HepG2 (cell line): ENCODE data around the gene ZNF91. TPM values are rescaled to one million over a fixed set of nuclear protein-coding genes. Genes with fewer than 3 reads are reported as not detected.

Experiments used
- AGO2 ChIP-seq: fragments of 200-400 bp; formaldehyde crosslinking; optimal IDR thresholded peaks from 2 replicates; pipeline ENCODE3; 2017; ENCODE audit warnings: mild to moderate bottlenecking, low read depth, low read length, moderate library complexity
- HNRNPL ChIP-seq: fragments of 200-400 bp; formaldehyde crosslinking; IDR thresholded peaks from 2 replicates; pipeline ENCODE4 v1.6.1; 2017; ENCODE audit warnings: mild to moderate bottlenecking, low read depth, low read length
- KAT7 ChIP-seq: IDR thresholded peaks from 2 replicates; pipeline ENCODE4 v1.6.1; 2018; ENCODE audit warnings: borderline replicate concordance, missing compliant biosample characterization
- KDM4B ChIP-seq: sonication (generic); formaldehyde crosslinking; IDR thresholded peaks from 2 replicates; pipeline ENCODE4 v1.4.0; 2020; ENCODE audit warnings: missing genetic modification reagents
- KDM5B ChIP-seq: sonication (generic); formaldehyde crosslinking; IDR thresholded peaks from 2 replicates; pipeline ENCODE4 v1.4.0; 2020; ENCODE audit warnings: missing genetic modification reagents, mild to moderate bottlenecking, borderline replicate concordance
- NFIC ChIP-seq: IDR thresholded peaks from 2 replicates; pipeline ENCODE4 v1.6.1; 2012; ENCODE audit warnings: mild to moderate bottlenecking, low read length, inconsistent platforms
- POLR2A ChIP-seq, 2 experiments: IDR thresholded peaks; 2 replicates each; pipeline ENCODE4 v1.6.1; 2011; ENCODE audit warnings: low read depth in 2 of 2, low read length in 2 of 2, mild to moderate bottlenecking in 1 of 2, moderate library complexity in 1 of 2; ENCODE audit not compliant: insufficient read depth in 1 of 2
- POLR2AphosphoS2 ChIP-seq: IDR thresholded peaks from 2 replicates; pipeline ENCODE4 v1.6.1; 2011; ENCODE audit warnings: low read depth, low read length, improper control_type of control experiment
- POLR2G ChIP-seq: fragments of 200-400 bp; formaldehyde crosslinking; IDR thresholded peaks from 2 replicates; pipeline ENCODE4 v1.6.1; 2018; ENCODE audit warnings: mild to moderate bottlenecking, low read depth, low read length, moderate library complexity
- RFX3 ChIP-seq: IDR thresholded peaks from 2 replicates; pipeline ENCODE4 v1.6.1; 2016; ENCODE audit warnings: missing biosample characterization, missing genetic modification reagents
- SP140L ChIP-seq: sonication (generic); formaldehyde crosslinking; IDR thresholded peaks from 2 replicates; pipeline ENCODE4 v1.4.0; 2020; ENCODE audit warnings: missing genetic modification reagents, borderline replicate concordance
- U2AF1 ChIP-seq: fragments of 200-400 bp; formaldehyde crosslinking; optimal IDR thresholded peaks from 2 replicates; pipeline ENCODE3; 2017; ENCODE audit warnings: mild to moderate bottlenecking, low read depth, low read length
- YEATS2 ChIP-seq: sonication (generic); formaldehyde crosslinking; IDR thresholded peaks from 2 replicates; pipeline ENCODE4 v1.4.0; 2020; ENCODE audit warnings: missing genetic modification reagents, borderline replicate concordance
- YEATS4 ChIP-seq: sonication (generic); formaldehyde crosslinking; IDR thresholded peaks from 2 replicates; pipeline ENCODE4 v1.4.0; 2020; ENCODE audit warnings: missing genetic modification reagents, borderline replicate concordance
- ZNF556 ChIP-seq: sonication (generic); formaldehyde crosslinking; IDR thresholded peaks from 2 replicates; pipeline ENCODE4 v1.4.0; 2020; ENCODE audit warnings: mild to moderate bottlenecking, missing genetic modification reagents, borderline replicate concordance
- ZNF563 ChIP-seq: sonication (generic); formaldehyde crosslinking; IDR thresholded peaks from 2 replicates; pipeline ENCODE4 v1.8.0; 2022; ENCODE audit warnings: mild to moderate bottlenecking, moderate library complexity, missing genetic modification reagents
- ZNF781 ChIP-seq: sonication (generic); formaldehyde crosslinking; IDR thresholded peaks from 2 replicates; pipeline ENCODE4 v1.5.1; 2020; ENCODE audit warnings: borderline replicate concordance, mild to moderate bottlenecking, missing genetic modification reagents; ENCODE audit errors: not compliant biosample characterization
- ZNF891 ChIP-seq: sonication (generic); formaldehyde crosslinking; IDR thresholded peaks from 2 replicates; pipeline ENCODE4 v1.5.0; 2020; ENCODE audit warnings: mild to moderate bottlenecking, missing genetic modification reagents
- polyA plus RNA-seq, 8 experiments: library from polyadenylated mRNA; depleted of rRNA in 3 of 8; stranded (reverse) in 7 of 8; unstranded in 1 of 8; fragments of >200 nt; fragmentation: Illumina TruSeq in 4 of 8; extraction: Trizol in 4 of 8; gene quantifications; 2 replicates each; pipeline versions ENCODE4 v1.2.1 to v1.2.3, GENCODE V29; 2011 to 2016; ENCODE audit warnings: low read depth in 4 of 8, missing spikeins in 1 of 8, mixed read lengths in 1 of 8; ENCODE audit not compliant: insufficient read depth in 1 of 8
- total RNA-seq, 5 experiments: library from RNA; depleted of rRNA; stranded (reverse); fragments of >200 nt; fragmentation: Illumina TruSeq; extraction: Trizol; gene quantifications; 2 replicates each; pipeline ENCODE4 v1.2.3, GENCODE V29; 2016; ENCODE audit warnings: low read depth in 1 of 5
- TF ChIP-seq, protein P1 (sequence below): sonication (generic); formaldehyde crosslinking; IDR thresholded peaks from 2 replicates; pipeline ENCODE4 v1.5.0; 2020; ENCODE audit warnings: mild to moderate bottlenecking, missing genetic modification reagents, moderate library complexity
- TF ChIP-seq, protein P2 (sequence below): sonication (generic); formaldehyde crosslinking; IDR thresholded peaks from 2 replicates; pipeline ENCODE4 v1.5.0; 2020; ENCODE audit warnings: missing genetic modification reagents, mild to moderate bottlenecking, borderline replicate concordance
- TF ChIP-seq, protein P3 (sequence below): sonication (generic); formaldehyde crosslinking; conservative IDR thresholded peaks from 2 replicates; pipeline ENCODE4 v1.4.0; 2020; ENCODE audit warnings: missing genetic modification reagents
- TF ChIP-seq, protein P4 (sequence below): sonication (generic); formaldehyde crosslinking; IDR thresholded peaks from 2 replicates; pipeline ENCODE4 v1.5.1; 2020; ENCODE audit warnings: missing genetic modification reagents, mild to moderate bottlenecking, borderline replicate concordance
- TF ChIP-seq, protein P5 (sequence below): IDR thresholded peaks from 2 replicates; pipeline ENCODE4 v1.6.1; 2016

ZNF91 gene
- total and polyA plus RNA-seq, 2 of the 13 experiments (the other 11 are each of a cell fraction or from before 2014, with no cell fraction given): 19.4 to 21.5 TPM

DNA sequence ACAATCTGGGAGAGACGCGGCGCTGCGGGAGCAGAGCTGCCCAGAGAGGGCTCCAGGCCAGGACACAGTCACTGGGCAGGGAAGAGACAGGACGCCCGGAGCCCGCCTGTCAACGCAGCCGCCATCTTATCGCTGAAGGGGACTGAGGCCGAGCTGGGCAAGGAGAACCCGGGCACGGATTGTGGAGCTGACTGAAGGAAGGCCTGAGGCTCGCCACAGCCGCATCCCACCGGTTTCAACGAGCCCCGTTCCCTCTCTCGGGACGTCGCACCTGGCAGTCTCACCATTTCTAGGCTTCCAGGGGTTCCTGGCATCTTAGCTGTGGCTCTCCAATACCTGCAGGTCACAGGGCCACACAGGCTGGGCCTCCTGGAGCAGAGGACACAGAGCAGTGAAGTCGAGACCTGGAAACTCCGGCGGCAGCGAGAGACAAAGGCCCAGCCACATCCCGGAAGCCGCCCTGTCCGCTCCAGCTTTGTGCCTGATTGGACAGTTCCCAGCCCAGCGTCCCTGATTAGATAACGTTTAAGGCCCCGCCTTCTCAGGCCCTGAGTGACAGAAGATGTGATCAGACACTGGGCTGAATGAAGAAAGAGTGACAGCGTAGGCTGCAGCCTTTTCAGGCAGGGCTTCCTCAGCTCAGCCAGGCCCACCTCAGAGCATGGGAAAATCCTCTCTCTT, at the start of gene ZNF91 (continued):
- TF ChIP-seq KAT7 (peak; percentile 70; the same call in 1 of the 2 replicates), KDM5B (peak; percentile 67; the same call in 1 of the 2 replicates), U2AF1 (no peak), HNRNPL (0 out of 2 replicates have a peak, but pooled peaks have one; percentile 58), NFIC (no peak), ZNF891 (CRISPR knock-in tag) (no peak), POLR2G (peak; percentile 94), ZNF781 (CRISPR knock-in tag) (peak; percentile 66), YEATS2 (CRISPR knock-in tag) (peak; percentile 80), YEATS4 (peak; percentile 47; the same call in 1 of the 2 replicates), ZNF556 (CRISPR knock-in tag) (0 out of 2 replicates have a peak, but pooled peaks have one; percentile 48), KDM4B (CRISPR knock-in tag) (peak; percentile 69; the same call in 1 of the 2 replicates), RFX3 (CRISPR knock-in tag) (no peak), AGO2 (no peak), POLR2A (IDR thresholded peaks at IDR 0.05; ENCODE audit: insufficient read depth in 1 of 2, low read depth in 2 of 2, low read length in 2 of 2) (peak; percentile 96 to 97), ZNF563 (CRISPR knock-in tag) (peak; percentile 74; the same call in 1 of the 2 replicates), SP140L (no peak), POLR2AphosphoS2 (no peak)
- TF ChIP-seq, protein P1, sequence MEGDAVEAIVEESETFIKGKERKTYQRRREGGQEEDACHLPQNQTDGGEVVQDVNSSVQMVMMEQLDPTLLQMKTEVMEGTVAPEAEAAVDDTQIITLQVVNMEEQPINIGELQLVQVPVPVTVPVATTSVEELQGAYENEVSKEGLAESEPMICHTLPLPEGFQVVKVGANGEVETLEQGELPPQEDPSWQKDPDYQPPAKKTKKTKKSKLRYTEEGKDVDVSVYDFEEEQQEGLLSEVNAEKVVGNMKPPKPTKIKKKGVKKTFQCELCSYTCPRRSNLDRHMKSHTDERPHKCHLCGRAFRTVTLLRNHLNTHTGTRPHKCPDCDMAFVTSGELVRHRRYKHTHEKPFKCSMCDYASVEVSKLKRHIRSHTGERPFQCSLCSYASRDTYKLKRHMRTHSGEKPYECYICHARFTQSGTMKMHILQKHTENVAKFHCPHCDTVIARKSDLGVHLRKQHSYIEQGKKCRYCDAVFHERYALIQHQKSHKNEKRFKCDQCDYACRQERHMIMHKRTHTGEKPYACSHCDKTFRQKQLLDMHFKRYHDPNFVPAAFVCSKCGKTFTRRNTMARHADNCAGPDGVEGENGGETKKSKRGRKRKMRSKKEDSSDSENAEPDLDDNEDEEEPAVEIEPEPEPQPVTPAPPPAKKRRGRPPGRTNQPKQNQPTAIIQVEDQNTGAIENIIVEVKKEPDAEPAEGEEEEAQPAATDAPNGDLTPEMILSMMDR (CRISPR knock-in tag): 0 out of 2 replicates have a peak, but pooled peaks have one; percentile 17
- TF ChIP-seq, protein P2, sequence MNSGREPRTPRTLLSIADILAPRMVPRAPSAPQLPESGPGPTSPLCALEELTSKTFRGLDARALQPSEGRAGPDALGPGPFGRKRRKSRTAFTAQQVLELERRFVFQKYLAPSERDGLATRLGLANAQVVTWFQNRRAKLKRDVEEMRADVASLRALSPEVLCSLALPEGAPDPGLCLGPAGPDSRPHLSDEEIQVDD (CRISPR knock-in tag): no peak
- TF ChIP-seq, protein P3, sequence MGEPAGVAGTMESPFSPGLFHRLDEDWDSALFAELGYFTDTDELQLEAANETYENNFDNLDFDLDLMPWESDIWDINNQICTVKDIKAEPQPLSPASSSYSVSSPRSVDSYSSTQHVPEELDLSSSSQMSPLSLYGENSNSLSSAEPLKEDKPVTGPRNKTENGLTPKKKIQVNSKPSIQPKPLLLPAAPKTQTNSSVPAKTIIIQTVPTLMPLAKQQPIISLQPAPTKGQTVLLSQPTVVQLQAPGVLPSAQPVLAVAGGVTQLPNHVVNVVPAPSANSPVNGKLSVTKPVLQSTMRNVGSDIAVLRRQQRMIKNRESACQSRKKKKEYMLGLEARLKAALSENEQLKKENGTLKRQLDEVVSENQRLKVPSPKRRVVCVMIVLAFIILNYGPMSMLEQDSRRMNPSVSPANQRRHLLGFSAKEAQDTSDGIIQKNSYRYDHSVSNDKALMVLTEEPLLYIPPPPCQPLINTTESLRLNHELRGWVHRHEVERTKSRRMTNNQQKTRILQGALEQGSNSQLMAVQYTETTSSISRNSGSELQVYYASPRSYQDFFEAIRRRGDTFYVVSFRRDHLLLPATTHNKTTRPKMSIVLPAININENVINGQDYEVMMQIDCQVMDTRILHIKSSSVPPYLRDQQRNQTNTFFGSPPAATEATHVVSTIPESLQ (CRISPR knock-in tag): no peak
- TF ChIP-seq, protein P4, sequence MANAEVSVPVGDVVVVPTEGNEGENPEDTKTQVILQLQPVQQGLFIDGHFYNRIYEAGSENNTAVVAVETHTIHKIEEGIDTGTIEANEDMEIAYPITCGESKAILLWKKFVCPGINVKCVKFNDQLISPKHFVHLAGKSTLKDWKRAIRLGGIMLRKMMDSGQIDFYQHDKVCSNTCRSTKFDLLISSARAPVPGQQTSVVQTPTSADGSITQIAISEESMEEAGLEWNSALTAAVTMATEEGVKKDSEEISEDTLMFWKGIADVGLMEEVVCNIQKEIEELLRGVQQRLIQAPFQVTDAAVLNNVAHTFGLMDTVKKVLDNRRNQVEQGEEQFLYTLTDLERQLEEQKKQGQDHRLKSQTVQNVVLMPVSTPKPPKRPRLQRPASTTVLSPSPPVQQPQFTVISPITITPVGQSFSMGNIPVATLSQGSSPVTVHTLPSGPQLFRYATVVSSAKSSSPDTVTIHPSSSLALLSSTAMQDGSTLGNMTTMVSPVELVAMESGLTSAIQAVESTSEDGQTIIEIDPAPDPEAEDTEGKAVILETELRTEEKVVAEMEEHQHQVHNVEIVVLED (CRISPR knock-in tag): no peak
- TF ChIP-seq, protein P5, sequence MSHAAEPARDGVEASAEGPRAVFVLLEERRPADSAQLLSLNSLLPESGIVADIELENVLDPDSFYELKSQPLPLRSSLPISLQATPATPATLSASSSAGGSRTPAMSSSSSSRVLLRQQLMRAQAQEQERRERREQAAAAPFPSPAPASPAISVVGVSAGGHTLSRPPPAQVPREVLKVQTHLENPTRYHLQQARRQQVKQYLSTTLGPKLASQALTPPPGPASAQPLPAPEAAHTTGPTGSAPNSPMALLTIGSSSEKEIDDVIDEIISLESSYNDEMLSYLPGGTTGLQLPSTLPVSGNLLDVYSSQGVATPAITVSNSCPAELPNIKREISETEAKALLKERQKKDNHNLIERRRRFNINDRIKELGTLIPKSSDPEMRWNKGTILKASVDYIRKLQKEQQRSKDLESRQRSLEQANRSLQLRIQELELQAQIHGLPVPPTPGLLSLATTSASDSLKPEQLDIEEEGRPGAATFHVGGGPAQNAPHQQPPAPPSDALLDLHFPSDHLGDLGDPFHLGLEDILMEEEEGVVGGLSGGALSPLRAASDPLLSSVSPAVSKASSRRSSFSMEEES (CRISPR knock-in tag): peak; percentile 55; the same call in 1 of the 2 replicates
